ENCODE data around the gene ASXL1.
"Not testable (repeated sequence)": the region's sequence is repeated elsewhere in the genome, so short reads cannot be mapped to it uniquely, and the experiment has no call there.

The ASXL1 gene

GRCh38 chr20:32386091-32386490 lies 28.0 kb downstream of the ASXL1 start:
- no peak for DNase-seq
- in situ Hi-C loops (cut with HindIII; ENCODE audit: low pct_ligation_motif_present, low pct_unique_long_range_greater_than_20kb, low sequenced_read_pairs), result no loop called here

GRCh38 chr20:32387252-32387651 lies 29.1 kb downstream of the ASXL1 start:
- DNase-seq, result no peak
- in situ Hi-C loops (cut with HindIII; ENCODE audit: low pct_ligation_motif_present, low pct_unique_long_range_greater_than_20kb, low sequenced_read_pairs), result no loop called here

GRCh38 chr20:32391003-32391402 lies 32.9 kb downstream of the ASXL1 start:
- DNase-seq, result no peak
- in situ Hi-C loops (cut with HindIII; ENCODE audit: low pct_ligation_motif_present, low pct_unique_long_range_greater_than_20kb, low sequenced_read_pairs), result no loop called here

GRCh38 chr20:32395066-32395465 lies 36.9 kb downstream of the ASXL1 start:
- DNase-seq, result no peak
- in situ Hi-C loops (cut with HindIII; ENCODE audit: low pct_ligation_motif_present, low pct_unique_long_range_greater_than_20kb, low sequenced_read_pairs), result no loop called here

- in situ Hi-C loops (cut with HindIII; ENCODE audit: low pct_ligation_motif_present, low pct_unique_long_range_greater_than_20kb, low sequenced_read_pairs), result no loop called here
- DNase-seq, result no peak
These were observed 38.6 kb downstream of the ASXL1 start for GRCh38 chr20:32396646-32397160.

DNA sequence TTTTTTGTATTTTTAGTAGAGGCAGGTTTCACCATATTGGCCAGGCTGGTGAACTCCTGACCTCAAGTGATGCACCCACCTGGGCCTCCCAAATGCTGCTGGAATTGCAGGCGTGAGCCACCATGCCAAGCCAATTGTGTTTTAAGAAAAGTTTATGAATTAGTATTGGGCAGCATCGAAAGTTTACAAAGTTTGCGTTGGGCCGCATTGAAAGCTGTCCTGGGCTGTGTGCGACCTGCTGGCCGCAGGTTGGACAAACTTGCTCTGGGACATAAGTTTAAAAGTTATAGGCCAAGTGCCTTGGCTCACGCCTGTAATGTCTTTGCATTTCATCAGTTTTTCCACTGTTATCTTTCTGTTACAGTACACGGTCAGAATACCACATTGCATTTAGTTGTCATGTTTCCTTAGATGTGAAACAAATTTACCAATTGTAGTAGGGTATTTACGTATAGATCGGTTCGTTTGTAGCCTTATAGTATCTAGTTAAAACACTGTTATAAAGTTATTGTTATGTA lies 39.5 kb downstream of the ASXL1 start:
- in situ Hi-C loops (cut with HindIII; ENCODE audit: low pct_ligation_motif_present, low pct_unique_long_range_greater_than_20kb, low sequenced_read_pairs), result no loop called here
- DNase-seq, result no peak

DNA sequence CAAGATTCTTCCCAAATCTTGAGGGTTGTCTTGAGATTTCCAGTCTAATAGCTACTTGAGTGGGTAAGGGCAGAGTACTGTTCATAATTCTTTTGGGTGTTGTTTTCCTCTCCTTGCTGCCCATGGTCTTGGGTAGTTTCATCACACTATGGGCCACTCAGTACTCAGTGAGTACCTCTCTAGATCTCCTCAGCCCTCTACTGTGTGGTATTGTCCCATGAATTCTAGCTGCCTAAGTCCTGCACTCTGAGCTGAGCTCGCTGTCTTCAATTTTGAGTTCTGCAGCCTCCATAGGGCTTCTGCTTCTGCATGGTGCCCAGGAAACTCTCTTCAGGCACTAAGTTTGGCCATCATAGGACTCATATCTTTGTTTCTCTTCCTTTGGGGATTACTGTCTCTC lies 42.3 kb downstream of the ASXL1 start:
- no peak for DNase-seq
- in situ Hi-C loops (cut with HindIII; ENCODE audit: low pct_ligation_motif_present, low pct_unique_long_range_greater_than_20kb, low sequenced_read_pairs), result no loop called here

DNA sequence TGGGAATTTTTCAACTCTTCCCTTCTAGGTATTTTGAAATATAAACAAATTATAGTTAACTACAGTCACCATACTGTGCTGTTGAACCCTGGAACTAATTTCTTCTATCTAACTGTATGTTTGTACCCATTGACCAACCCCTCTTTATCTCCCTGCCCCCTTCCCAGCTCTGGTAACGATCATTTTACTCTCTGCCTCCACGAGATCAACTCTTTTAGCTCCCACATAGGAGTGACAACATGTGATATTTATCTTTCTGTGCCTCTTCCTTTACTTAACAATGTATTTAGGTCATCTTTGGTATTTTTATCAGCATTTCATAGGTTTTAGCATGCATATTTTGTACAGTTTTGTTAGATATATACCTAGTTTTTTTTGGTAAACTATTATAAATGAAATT lies 45.9 kb downstream of the ASXL1 start:
- in situ Hi-C loops (cut with HindIII; ENCODE audit: low pct_ligation_motif_present, low pct_unique_long_range_greater_than_20kb, low sequenced_read_pairs), result no loop called here
- no peak for DNase-seq

GRCh38 chr20:32406701-32407100 lies 48.6 kb downstream of the ASXL1 start:
- DNase-seq, result no peak
- in situ Hi-C loops (cut with HindIII; ENCODE audit: low pct_ligation_motif_present, low pct_unique_long_range_greater_than_20kb, low sequenced_read_pairs), result no loop called here

GRCh38 chr20:32407131-32407750 lies 49.1 kb downstream of the ASXL1 start:
- in situ Hi-C loops (cut with HindIII; ENCODE audit: low pct_ligation_motif_present, low pct_unique_long_range_greater_than_20kb, low sequenced_read_pairs), result not testable (repeated sequence)

GRCh38 chr20:32411955-32412706 lies 54.0 kb downstream of the ASXL1 start:
- in situ Hi-C loops (cut with HindIII; ENCODE audit: low pct_ligation_motif_present, low pct_unique_long_range_greater_than_20kb, low sequenced_read_pairs), result no loop called here
- DNase-seq, result no peak

More at GRCh38 chr20:32407131-32407750, 49.1 kb downstream of the ASXL1 start:
- DNase-seq, result not testable (repeated sequence)

- no peak for DNase-seq
- in situ Hi-C loops (cut with HindIII; ENCODE audit: low pct_ligation_motif_present, low pct_unique_long_range_greater_than_20kb, low sequenced_read_pairs), result no loop called here
These were observed 57.4 kb downstream of the ASXL1 start for GRCh38 chr20:32415494-32415893.

- in situ Hi-C loops (cut with HindIII; ENCODE audit: low pct_ligation_motif_present, low pct_unique_long_range_greater_than_20kb, low sequenced_read_pairs), result no loop called here
- DNase-seq, result no peak
These were observed 58.1 kb downstream of the ASXL1 start for GRCh38 chr20:32416206-32416605.

GRCh38 chr20:32418376-32418775 lies 60.2 kb downstream of the ASXL1 start:
- in situ Hi-C loops (cut with HindIII; ENCODE audit: low pct_ligation_motif_present, low pct_unique_long_range_greater_than_20kb, low sequenced_read_pairs), result no loop called here
- no peak for DNase-seq

GRCh38 chr20:32421290-32421689 lies 63.2 kb downstream of the ASXL1 start:
- in situ Hi-C loops (cut with HindIII; ENCODE audit: low pct_ligation_motif_present, low pct_unique_long_range_greater_than_20kb, low sequenced_read_pairs), result no loop called here
- no peak for DNase-seq

DNA sequence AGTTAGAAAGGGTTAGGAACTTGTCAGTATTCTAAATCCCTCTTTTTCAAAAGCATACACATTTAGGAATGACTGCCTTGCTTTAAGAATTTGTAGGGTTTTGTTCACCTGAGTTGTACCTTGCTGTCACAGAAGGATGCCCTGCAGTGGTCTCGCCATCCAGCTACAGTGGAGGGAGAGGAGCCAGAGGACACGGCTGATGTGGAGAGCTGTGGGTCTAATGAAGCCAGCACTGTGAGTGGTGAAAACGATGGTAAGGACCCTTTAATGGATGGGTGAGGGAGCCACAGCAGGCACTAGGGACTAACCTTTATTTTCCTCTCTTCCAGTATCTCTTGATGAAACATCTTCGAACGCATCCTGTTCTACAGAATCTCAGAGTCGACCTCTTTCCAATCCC lies 69.9 kb downstream of the ASXL1 start:
- in situ Hi-C loops (cut with HindIII; ENCODE audit: low pct_ligation_motif_present, low pct_unique_long_range_greater_than_20kb, low sequenced_read_pairs), result no loop called here
- no peak for DNase-seq

DNA sequence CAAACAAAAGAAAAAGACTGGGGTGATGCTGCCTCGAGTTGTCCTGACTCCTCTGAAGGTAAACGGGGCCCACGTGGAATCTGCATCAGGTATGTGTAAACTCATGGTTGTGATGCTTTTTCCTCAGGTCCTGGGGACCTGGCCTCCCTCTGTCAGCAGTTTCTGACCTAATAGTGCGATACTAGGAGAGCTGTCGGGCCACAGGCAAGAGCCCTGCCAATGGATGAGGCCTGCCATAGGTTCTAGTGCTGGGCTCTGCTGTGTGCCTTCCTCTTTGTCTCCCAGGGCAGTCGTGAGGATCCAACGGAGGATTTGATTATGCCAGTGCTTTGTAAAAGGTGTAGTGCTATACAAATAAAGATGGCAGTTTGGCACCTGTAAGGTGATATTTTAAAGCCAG lies 71.2 kb downstream of the ASXL1 start:
- in situ Hi-C loops (cut with HindIII; ENCODE audit: low pct_ligation_motif_present, low pct_unique_long_range_greater_than_20kb, low sequenced_read_pairs), result no loop called here

GRCh38 chr20:32429745-32430360 lies 71.7 kb downstream of the ASXL1 start:
- no peak for DNase-seq
- in situ Hi-C loops (cut with HindIII; ENCODE audit: low pct_ligation_motif_present, low pct_unique_long_range_greater_than_20kb, low sequenced_read_pairs), result no loop called here

More for the DNA sequence above, 71.2 kb downstream of the ASXL1 start:
- DNase-seq, result no peak

- in situ Hi-C loops (cut with HindIII; ENCODE audit: low pct_ligation_motif_present, low pct_unique_long_range_greater_than_20kb, low sequenced_read_pairs), result no loop called here
These were observed 73.3 kb downstream of the ASXL1 start for GRCh38 chr20:32431457-32431856.

More at GRCh38 chr20:32431457-32431856, 73.3 kb downstream of the ASXL1 start:
- no peak for DNase-seq
